HCT116 (cell line): ENCODE data around the gene PHF14.

ENCODE experiments used
- CBX3 ChIP-seq: IDR thresholded peaks from 2 replicates; pipeline ENCODE4 v1.6.1; 2012; ENCODE audit warnings: low read depth
- CTCF ChIP-seq, 3 experiments: fragments of 200-600 bp in 1 of 3; sonication (generic) in 1 of 3; IDR thresholded peaks in 2 of 3; conservative IDR thresholded peaks in 1 of 3; 2 replicates each; pipeline ENCODE4 v1.5.1; 2012 to 2017; ENCODE audit warnings: low read depth in 2 of 3, low read length in 2 of 3, antibody characterized with exemption in 1 of 3, borderline replicate concordance in 1 of 3, control low read depth in 1 of 3, mild to moderate bottlenecking in 1 of 3, mixed read lengths in 1 of 3, mixed run types in 1 of 3, moderate library complexity in 1 of 3; ENCODE audit not compliant: insufficient read depth in 1 of 3
- EGR1 ChIP-seq: IDR thresholded peaks from 2 replicates; pipeline ENCODE4 v1.6.1; 2012; ENCODE audit warnings: low read depth
- EZH2 ChIP-seq: fragments of 200-600 bp; sonication (generic); IDR thresholded peaks from 2 replicates; pipeline ENCODE4 v1.6.1; 2017; ENCODE audit warnings: antibody characterized with exemption, mixed run types
- MAX ChIP-seq: IDR thresholded peaks from 2 replicates; pipeline ENCODE4 v1.6.1; 2012
- POLR2A ChIP-seq: IDR thresholded peaks from 2 replicates; pipeline ENCODE4 v1.7.0; 2011; ENCODE audit warnings: borderline replicate concordance; ENCODE audit not compliant: insufficient read depth, insufficient read length; ENCODE audit errors: extremely low read depth
- REST ChIP-seq: IDR thresholded peaks from 2 replicates; pipeline ENCODE4 v1.6.1; 2012; ENCODE audit warnings: low read depth
- SIN3A ChIP-seq: IDR thresholded peaks from 2 replicates; pipeline ENCODE4 v1.6.1; 2012; ENCODE audit warnings: low read depth
- SP1 ChIP-seq: IDR thresholded peaks from 2 replicates; pipeline ENCODE4 v1.6.1; 2012; ENCODE audit warnings: low read depth
- YY1 ChIP-seq: IDR thresholded peaks from 2 replicates; pipeline ENCODE4 v1.6.1; 2011; ENCODE audit warnings: low read length, low read depth, moderate library complexity, mild to moderate bottlenecking; ENCODE audit not compliant: insufficient replicate concordance; ENCODE audit errors: extremely low read depth
- ZBTB33 ChIP-seq: IDR thresholded peaks from 2 replicates; pipeline ENCODE4 v1.6.1; 2011; ENCODE audit warnings: mild to moderate bottlenecking, low read length, moderate library complexity; ENCODE audit not compliant: insufficient replicate concordance; ENCODE audit errors: extremely low read depth
- ZNF274 ChIP-seq: fragments of 200-500 bp; sonication (Bioruptor generic); IDR thresholded peaks from 2 replicates; pipeline ENCODE4 v1.6.1; 2014; ENCODE audit warnings: mild to moderate bottlenecking, low read depth, low read length, inconsistent platforms

- TF ChIP-seq POLR2A: no peak
- no peak for TF ChIP-seq EZH2
- TF ChIP-seq CBX3: no peak
- no peak for TF ChIP-seq REST
- TF ChIP-seq YY1: no peak
- TF ChIP-seq SIN3A: no peak
- no peak for TF ChIP-seq CTCF (IDR thresholded peaks at IDR 0.05 in 2 of 3, conservative IDR thresholded peaks at IDR 0.05 in 1 of 3; ENCODE audit: borderline replicate concordance in 1 of 3, insufficient read depth in 1 of 3, low read depth in 2 of 3, low read length in 2 of 3)
- no peak for TF ChIP-seq ZBTB33
- TF ChIP-seq ZNF274: no peak
- TF ChIP-seq EGR1: no peak
- TF ChIP-seq SP1: no peak
- TF ChIP-seq MAX: no peak
Observed at GRCh38 chr7:11005202-11005601, 31.5 kb downstream of the PHF14 start.
